NB4 (cell line): ENCODE results near the gene SKAP2.
A peak's percentile ranks its signal among the peaks of the same experiment; 100 is the strongest.

Experiments
- DNase-seq: peaks from one replicate; pipeline ENCODE4 v3.0.0; 2010; ENCODE audit warnings: low read depth
- H3K4me3 ChIP-seq: one replicate; pipeline ENCODE4 v1.5.1; 2011; ENCODE audit warnings: mild to moderate bottlenecking, low read depth, low read length, moderate library complexity
- MYC ChIP-seq: IDR thresholded peaks from 2 replicates; pipeline ENCODE4 v1.6.1; 2011; ENCODE audit warnings: low read depth, low read length
- POLR2A ChIP-seq: IDR thresholded peaks from 2 replicates; pipeline ENCODE4 v1.6.1; 2011; ENCODE audit warnings: mild to moderate bottlenecking; ENCODE audit not compliant: insufficient read length; ENCODE audit errors: extremely low read depth
- TF ChIP-seq, protein P1 (sequence below): IDR thresholded peaks from 2 replicates; pipeline ENCODE4 v1.6.1; 2011; ENCODE audit warnings: low read depth, low read length
- TF ChIP-seq, protein P2 (sequence below): IDR thresholded peaks from one replicate; pipeline ENCODE4 v1.5.1; 2012; ENCODE audit warnings: low read depth, low read length

The SKAP2 gene

DNA sequence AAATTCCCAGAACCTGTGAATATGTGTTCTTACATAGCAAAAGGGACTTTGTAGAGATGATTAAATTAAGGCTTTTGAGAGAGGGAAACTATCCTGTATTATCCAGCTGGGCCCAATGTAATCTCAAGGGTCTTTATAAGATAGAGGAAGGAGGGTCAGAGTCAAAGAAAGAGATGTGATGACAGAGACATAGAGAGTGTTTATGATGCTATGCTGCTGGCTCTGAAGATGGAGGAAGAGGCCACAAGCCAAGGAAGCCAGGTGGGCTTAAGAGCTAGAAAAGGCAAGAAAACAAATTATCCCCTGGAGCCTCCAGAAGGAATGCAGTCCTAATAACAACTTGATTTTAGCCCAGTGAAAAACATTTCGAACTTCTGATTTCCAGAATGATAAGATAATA is 15.3 kb upstream of the SKAP2 start:
- no peak overlapping the region for H3K4me3 ChIP-seq
- TF ChIP-seq, protein P1, sequence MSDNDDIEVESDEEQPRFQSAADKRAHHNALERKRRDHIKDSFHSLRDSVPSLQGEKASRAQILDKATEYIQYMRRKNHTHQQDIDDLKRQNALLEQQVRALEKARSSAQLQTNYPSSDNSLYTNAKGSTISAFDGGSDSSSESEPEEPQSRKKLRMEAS = no peak
- TF ChIP-seq POLR2A (no peak), MYC (no peak)
- TF ChIP-seq, protein P2, sequence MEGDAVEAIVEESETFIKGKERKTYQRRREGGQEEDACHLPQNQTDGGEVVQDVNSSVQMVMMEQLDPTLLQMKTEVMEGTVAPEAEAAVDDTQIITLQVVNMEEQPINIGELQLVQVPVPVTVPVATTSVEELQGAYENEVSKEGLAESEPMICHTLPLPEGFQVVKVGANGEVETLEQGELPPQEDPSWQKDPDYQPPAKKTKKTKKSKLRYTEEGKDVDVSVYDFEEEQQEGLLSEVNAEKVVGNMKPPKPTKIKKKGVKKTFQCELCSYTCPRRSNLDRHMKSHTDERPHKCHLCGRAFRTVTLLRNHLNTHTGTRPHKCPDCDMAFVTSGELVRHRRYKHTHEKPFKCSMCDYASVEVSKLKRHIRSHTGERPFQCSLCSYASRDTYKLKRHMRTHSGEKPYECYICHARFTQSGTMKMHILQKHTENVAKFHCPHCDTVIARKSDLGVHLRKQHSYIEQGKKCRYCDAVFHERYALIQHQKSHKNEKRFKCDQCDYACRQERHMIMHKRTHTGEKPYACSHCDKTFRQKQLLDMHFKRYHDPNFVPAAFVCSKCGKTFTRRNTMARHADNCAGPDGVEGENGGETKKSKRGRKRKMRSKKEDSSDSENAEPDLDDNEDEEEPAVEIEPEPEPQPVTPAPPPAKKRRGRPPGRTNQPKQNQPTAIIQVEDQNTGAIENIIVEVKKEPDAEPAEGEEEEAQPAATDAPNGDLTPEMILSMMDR = no peak
- no peak for DNase-seq

DNA sequence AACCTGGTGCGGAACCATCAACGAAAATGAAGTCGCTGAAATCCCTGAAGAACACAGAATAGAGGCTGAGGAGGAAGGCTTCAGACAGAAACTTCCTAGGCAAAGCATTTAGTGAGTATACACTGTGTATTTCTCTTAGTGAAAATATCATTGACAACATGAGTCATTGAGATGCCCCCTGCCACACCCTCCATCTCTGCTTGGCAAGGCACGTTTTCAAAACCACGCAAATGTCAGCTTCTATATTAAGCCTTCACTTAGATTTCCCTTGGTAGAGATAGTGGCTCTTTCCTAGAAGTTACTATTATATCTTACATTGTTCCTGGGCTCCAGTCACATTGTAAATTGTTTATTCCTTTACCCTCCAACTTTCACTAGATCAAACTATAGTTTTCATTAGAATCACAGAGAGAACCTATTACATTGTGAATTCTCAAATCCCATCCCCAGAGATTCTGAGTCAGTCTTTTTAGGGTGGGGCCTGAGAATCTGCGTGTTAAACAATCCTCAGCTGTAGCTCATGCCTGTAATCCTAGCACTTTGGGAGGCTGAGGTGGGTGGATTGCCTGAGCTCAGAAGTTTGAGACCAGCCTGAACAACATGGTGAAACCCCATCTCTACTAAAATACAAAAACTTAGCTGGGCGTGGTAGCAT is 4.6 kb upstream of the SKAP2 start:
- peak; percentile 34 for DNase-seq
- H3K4me3 ChIP-seq = no peak overlapping the region
- TF ChIP-seq, protein P2 = no peak
- TF ChIP-seq MYC (no peak), POLR2A (no peak)
- TF ChIP-seq, protein P1 = no peak

GRCh38 chr7:26865094-26865388 is 651 bp upstream of the SKAP2 start:
- no peak for DNase-seq
- TF ChIP-seq POLR2A (no peak), MYC (no peak)
- TF ChIP-seq, protein P1 = no peak
- TF ChIP-seq, protein P2 = no peak
- H3K4me3 ChIP-seq = peak overlapping the region; percentile 88

DNA sequence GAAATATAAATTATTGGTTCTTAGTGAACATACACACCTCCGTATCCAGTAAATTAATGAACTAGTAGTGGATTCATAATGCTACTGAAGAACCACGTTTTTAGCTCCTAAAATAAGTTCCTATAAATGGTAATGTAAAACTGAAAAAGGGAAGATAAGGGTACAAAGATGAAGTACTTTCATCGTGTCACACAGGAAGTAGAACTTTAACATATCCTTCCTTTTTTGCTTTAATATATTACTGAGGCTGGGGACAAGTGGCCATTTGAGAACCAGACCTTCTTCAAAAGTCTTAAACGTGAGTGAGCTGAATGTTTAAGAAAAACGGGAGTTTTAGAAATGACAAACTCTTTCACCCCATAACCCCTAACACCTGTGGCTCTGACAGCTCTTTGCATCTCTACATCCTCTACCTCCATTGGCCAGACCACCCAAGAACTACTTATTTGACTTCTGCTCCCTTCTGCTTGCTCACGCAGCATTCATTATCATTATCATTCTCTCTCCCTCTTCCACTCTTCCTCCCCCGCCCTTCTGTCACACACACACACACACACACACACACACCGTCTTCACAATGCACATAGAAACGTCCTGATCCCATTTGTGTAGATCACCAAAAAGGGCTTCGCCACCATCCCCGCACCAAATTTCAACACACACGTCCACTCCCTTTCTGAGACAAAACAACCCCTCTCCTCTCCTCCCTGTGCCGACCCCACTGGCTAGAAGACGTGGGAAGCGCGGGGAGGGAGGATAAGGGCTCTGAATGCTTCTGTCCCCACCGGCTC is 677 bp downstream of the SKAP2 start:
- DNase-seq = peak; percentile 63
- TF ChIP-seq, protein P1 = no peak
- TF ChIP-seq POLR2A (no peak), MYC (no peak)
- TF ChIP-seq, protein P2 = no peak
- peak overlapping the region; percentile 88 for H3K4me3 ChIP-seq

DNA sequence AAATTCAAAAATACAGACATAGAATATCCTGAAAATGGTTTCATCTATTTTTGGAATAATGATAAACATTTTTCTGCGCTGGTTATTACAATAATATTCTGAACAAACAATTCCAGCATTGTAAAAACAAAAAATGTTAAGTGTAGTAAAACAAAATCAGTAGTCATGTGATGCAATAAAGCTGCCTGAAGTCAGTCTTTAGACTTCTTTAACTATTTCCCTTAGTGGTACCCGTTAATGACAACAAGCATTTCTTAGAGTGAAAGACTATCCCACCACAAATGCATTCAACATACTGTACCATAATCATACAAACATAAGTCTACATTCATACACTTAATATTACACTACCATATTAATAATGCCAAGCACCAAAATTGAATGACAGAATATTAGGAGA is 1.6 kb downstream of the SKAP2 start:
- peak overlapping the region; percentile 88 for H3K4me3 ChIP-seq
- TF ChIP-seq, protein P2 = no peak
- no peak for TF ChIP-seq POLR2A
- TF ChIP-seq, protein P1 = no peak
- TF ChIP-seq MYC = no peak
- DNase-seq = no peak
